HuH-7 (cell line): ENCODE results near the gene GNG4.
"Not testable (repeated sequence)": the region's sequence is repeated elsewhere in the genome, so short reads cannot be mapped to it uniquely, and the experiment has no call there.

Experiments used
- DNase-seq: peaks from one replicate; pipeline ENCODE4 v3.0.0; 2011; ENCODE audit warnings: low spot score

GNG4 gene

GRCh38 chr1:235625831-235626230, 23.8 kb downstream of the GNG4 start:
- DNase-seq = no peak

GRCh38 chr1:235625340-235625739, 24.2 kb downstream of the GNG4 start:
- DNase-seq = no peak

- no peak for DNase-seq
Measured at GRCh38 chr1:235624721-235625333, 24.8 kb downstream of the GNG4 start.

DNA sequence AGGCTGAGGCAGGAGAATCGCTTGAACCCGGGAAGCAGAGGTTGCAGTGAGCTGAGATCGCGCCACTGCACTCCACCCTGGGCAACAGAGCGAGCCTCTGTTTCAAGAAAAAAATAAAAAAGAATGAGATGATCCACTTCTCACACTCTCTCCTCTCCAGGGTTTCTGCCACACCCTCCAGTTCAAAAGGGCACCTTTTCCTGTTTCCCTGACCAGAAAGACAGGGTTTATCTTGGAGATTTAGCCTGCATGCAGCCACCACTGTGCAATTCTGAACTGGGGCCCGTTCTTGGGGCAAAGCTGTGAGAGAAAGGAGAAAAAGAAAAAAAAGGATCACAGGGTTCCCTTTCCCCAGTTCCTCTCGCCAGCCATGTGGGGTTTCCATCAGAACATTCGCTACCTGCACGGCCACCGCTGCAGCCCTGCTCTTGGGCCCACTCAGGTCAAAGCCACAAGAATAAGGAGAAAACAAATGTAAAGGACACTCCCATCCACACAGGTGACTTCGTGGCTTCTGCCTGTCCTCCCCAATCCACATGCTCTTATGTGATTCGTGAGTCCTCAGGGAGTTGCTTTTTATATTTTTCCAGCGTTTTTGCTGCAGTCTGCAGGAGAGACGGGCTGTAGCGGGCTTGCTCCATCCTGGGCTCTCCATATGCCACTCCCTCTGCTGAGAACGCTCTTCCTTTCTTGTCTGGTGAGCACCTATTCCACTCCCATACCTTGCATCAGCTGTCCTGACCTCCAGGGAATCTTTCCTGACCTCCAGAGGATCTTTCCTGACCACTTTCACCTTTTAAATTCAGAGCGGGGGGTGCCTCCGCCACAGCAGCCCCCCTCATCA, 26.4 kb downstream of the GNG4 start:
- DNase-seq = no peak

- DNase-seq = not testable (repeated sequence)
Measured at GRCh38 chr1:235619149-235619548, 30.4 kb downstream of the GNG4 start.

DNA sequence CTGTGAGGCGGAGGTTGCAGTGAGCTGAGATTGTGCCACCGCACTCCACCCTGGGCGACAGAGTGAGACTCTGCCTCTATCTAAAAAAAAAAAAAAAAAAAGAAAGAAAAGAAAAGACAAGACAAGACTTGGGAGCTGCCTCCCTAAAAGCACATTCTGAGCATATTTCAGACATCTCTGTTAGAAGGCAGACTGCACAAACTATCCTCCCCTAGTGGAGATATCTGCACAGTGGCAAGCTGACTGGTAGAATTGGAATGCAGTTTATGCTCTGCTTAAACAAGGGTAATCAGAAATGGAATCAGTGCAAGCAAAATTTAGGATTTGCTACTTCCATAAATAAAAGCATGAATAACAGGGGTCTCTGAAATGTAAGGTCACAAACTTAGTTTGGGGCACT, 31.8 kb downstream of the GNG4 start:
- DNase-seq = no peak

GRCh38 chr1:235617140-235617539, 32.4 kb downstream of the GNG4 start:
- DNase-seq = no peak

- no peak for DNase-seq
Measured at GRCh38 chr1:235614442-235614954, 35.1 kb downstream of the GNG4 start.

DNA sequence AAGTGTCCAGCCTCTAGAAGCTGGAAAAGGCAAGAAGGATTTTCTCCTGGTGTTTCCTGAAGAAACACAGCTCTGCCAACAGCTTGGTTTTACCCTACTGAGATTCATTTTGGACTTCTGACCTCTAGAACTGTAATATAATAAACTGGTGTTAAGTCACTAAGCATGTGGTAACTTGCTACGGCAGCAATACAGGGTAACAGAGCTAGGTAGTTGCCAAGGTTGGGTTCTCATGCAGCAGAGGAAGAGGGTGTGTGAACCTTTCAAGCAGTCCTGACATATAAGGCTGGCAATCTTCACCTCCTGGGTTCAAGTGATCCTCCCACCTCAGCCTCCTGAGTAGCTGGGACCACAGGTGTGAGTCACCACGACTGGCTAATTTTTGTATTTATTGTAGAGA, 36.0 kb downstream of the GNG4 start:
- no peak for DNase-seq

DNA sequence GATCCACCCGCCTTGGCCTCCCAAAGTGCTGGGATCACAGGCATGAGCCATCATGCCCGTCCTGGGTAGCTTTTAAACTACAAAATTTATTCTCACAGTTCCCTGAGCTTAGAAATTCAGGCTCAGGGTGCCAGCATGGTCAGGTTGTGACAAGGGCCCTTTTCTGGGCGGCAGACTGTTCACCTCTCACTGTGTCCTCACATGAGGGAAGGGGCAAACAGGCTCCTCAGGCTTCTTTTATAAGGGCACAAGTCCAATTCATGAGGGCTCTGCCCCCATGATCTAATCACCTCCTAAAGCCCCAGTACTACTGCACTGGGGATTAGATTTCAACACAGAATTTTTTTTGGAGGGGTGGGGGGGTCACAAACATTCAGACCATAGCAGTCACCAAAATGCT, 36.8 kb downstream of the GNG4 start:
- DNase-seq = no peak

DNA sequence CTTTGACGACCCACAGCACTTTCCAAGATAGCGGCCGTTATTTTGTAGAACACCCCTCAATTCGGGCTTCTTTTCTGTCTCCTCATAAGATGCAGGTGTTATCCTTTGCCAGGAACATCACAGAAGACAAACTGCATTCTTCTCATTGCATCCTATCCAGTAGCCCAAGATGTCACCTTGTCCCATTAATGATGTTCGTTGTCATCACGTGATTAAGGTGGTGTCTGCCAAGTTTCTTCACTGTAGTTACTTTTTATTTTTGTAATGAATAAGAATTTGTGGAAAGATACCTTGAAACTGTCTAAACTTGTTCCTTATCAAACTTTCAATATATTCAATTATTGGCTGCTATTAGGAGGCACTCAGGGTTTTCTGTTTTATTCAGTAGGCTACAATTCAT, 39.4 kb downstream of the GNG4 start:
- DNase-seq = no peak

GRCh38 chr1:235608278-235608677, 41.3 kb downstream of the GNG4 start:
- no peak for DNase-seq

DNA sequence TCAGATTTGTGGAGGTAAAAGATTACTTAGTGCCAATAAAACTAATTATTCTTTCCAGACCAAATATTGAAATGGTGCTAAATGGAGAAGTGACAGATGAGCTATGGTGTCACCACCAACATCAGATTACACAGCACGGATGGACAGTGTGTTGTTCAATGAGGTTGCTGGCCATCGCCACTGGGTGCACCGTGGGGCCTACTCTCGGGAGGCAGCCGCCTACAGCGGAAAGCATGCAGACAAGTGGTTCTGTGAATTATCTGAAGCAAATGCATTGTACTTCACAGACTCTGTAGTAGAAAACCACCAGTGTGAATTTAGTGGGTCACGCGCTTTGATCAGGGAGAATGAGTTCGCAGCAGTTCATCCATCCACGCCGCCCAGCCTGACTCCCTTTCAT, 42.3 kb downstream of the GNG4 start:
- DNase-seq = no peak

DNA sequence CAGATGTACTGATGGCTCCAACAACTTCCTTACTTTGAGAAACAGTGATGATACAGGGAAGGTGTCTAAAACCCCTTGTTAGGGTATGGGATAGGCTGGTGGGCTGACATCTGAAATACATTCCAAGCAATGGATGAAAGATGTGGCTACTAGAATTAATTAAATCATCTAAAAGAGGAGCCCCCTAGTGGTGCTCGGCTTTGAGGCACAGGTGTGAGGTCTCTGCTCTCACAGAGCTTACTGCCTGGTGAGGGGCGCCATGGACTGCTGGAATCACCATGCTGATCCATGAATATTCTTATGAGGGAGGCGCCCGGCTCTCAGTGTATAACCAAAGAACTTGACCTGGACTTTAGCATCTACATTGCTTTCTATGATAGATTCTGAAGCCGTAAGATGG, 48.5 kb downstream of the GNG4 start:
- peak; percentile 38 for DNase-seq

DNA sequence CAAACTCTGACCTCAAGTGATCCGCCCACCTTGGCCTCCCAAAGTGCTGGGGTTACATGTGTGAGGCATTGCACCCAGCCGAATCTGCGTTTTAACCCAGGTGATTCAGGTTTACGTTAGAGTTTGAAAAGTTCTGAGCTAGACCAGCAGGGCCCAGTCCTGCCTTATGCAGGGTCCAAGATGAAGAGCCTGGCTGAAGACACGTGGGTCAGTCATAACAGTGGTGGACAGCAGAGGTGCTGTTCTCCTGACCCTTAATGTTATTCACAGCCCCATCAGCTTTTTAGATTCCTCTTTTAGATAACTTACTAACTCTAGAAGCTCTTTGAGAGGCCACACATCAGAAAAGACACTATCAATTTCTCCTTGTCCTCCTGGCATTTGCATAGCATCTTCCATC, 50.0 kb downstream of the GNG4 start:
- DNase-seq = no peak

GRCh38 chr1:235597867-235598553, 51.6 kb downstream of the GNG4 start:
- DNase-seq = peak; percentile 67

- DNase-seq = no peak
Measured at GRCh38 chr1:235595079-235595478, 54.5 kb downstream of the GNG4 start.

DNA sequence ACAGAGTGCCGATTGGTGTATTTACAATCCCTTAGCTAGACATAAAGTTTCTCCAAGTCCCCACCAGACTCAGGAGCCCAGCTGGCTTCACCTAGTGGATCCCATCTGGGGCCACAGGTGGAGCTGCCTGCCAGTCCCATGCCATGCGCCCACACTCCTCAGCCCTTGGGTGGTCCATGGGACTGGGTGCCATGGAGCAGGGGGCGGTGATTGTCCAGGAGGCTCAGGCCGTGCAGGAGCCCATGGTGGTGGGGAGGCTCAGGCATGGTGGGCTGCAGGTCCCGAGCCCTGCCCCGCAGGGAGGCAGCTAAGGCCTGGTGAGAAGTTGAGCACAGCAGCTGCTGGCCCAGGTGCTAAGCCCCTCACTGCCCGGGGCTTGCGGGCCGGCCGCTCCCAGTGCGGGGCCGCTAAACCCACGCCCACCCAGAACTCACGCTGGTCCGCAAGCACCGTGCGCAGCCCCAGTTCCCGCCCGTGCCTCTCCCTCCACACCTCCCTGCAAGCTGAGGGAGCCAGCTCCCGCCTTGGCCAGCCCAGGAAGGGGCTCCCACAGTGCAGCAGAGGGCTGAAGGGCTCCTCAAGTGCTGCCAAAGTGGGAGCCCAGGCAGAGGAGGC, 55.2 kb downstream of the GNG4 start:
- not testable (repeated sequence) for DNase-seq

GRCh38 chr1:235588916-235589515, 60.6 kb downstream of the GNG4 start:
- DNase-seq = no peak

- DNase-seq = no peak
Measured at GRCh38 chr1:235588156-235588555, 61.4 kb downstream of the GNG4 start.

DNA sequence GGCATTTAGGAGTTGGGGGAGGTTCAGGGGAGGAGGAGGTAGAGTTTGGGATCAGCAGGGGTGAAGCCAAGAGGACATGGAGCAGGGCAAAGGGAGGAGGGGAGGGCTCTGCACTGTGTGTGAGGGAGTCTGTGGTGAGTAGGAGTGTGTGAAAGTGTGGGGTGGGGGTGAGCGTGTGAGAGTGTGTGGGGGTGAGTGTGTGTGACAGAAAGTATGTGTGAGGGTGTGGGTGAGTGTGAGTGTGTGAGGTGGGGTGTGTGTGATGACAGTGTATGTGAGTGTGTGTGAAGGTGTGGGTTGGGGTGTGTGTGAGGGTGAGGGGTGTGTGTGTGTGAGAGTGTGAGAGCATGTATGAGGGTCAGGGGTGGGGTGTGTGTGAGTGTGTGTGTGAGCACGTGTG, 62.6 kb downstream of the GNG4 start:
- DNase-seq = no peak

- DNase-seq = no peak
Measured at GRCh38 chr1:235586413-235586812, 63.2 kb downstream of the GNG4 start.
